Activated T-helper 1 cell treated with anti-CD3 and anti-CD28 coated beads, Interleukin-12 subunit alpha, Interleukin-12 subunit beta, Interleukin-2, Interleukin-4 antibody, amounts not matched to agents 30 ng/mL and 10 ng/mL and 1 ng/mL, durations not matched to agents 14 hours and 24 hours and 36 hours (primary cell): ENCODE measurements around the gene RPS6KB1. TPM values are rescaled to one million over a fixed set of nuclear protein-coding genes. Genes with fewer than 3 reads are reported as not detected.
"Not testable (repeated sequence)": the region's sequence is repeated elsewhere in the genome, so short reads cannot be mapped to it uniquely, and the experiment has no call there.

Experiments used
- DNase-seq: peaks from one replicate; pipeline ENCODE4 v3.0.0; 2021; ENCODE audit warnings: low spot score
- H3K27ac Mint-ChIP-seq: one replicate; pipeline ENCODE4 v1.8.0; 2021; ENCODE audit warnings: mild to moderate bottlenecking, mixed read lengths
- H3K27me3 Mint-ChIP-seq: one replicate; pipeline ENCODE4 v1.8.0; 2022; ENCODE audit warnings: mild to moderate bottlenecking, moderate library complexity, mixed read lengths; ENCODE audit not compliant: insufficient read depth
- H3K36me3 Mint-ChIP-seq: one replicate; pipeline ENCODE4 v1.8.0; 2021; ENCODE audit warnings: low read depth, mixed read lengths
- H3K4me1 Mint-ChIP-seq: one replicate; pipeline ENCODE4 v1.8.0; 2021; ENCODE audit warnings: low read depth, mixed read lengths
- H3K4me3 Mint-ChIP-seq: one replicate; pipeline ENCODE4 v1.8.0; 2021; ENCODE audit warnings: mild to moderate bottlenecking, moderate library complexity, mixed read lengths
- H3K9me3 Mint-ChIP-seq: one replicate; pipeline ENCODE4 v1.8.0; 2021; ENCODE audit warnings: mixed read lengths
- intact Hi-C: fragments of 100-400 bp; cut with micrococcal nuclease; formaldehyde crosslinking; loops from one replicate; pipeline ENCODE4 v1.15.1; 2024
- total RNA-seq: library from RNA; stranded (reverse); gene quantifications from 2 replicates; pipeline ENCODE4 v1.2.3, GENCODE V29; 2022

Gene RPS6KB1
- total RNA-seq, 1 donor from 2014 or later: 67.6 TPM

GRCh38 chr17:59853919-59854729 is 38.8 kb upstream of the RPS6KB1 start:
- H3K27me3 Mint-ChIP-seq, DNase-seq, H3K4me3 Mint-ChIP-seq, H3K9me3 Mint-ChIP-seq, H3K36me3 Mint-ChIP-seq: not testable (repeated sequence)
- peak overlapping the region; percentile 50 for H3K27ac Mint-ChIP-seq
- H3K4me1 Mint-ChIP-seq: peaks cover 52% of the 10 kb centered on the region
- intact Hi-C loops: loop anchor here (2.0 kb wide), 1 partner anchor 147 kb away; the partner anchor contains the start of genes PTRH2 and VMP1

GRCh38 chr17:59856859-59857794 is 35.8 kb upstream of the RPS6KB1 start:
- H3K27ac Mint-ChIP-seq: peak overlapping the region; percentile 9

GRCh38 chr17:59858167-59858816 is 34.6 kb upstream of the RPS6KB1 start:
- Mint-ChIP-seq H3K4me3 (no peak overlapping the region), H3K36me3 (peaks cover 14% of the 10 kb centered on the region), H3K27ac (no peak overlapping the region), H3K27me3 (no peaks in the 10 kb centered on the region), H3K9me3 (no peaks in the 10 kb centered on the region), H3K4me1 (peaks cover 32% of the 10 kb centered on the region)
- DNase-seq: no peak
- intact Hi-C loops: no loop called here

More at GRCh38 chr17:59856859-59857794, 35.8 kb upstream of the RPS6KB1 start:
- Mint-ChIP-seq H3K36me3 (peaks cover 12% of the 10 kb centered on the region), H3K4me3 (no peak overlapping the region), H3K27me3 (no peaks in the 10 kb centered on the region), H3K4me1 (peaks cover 44% of the 10 kb centered on the region), H3K9me3 (no peaks in the 10 kb centered on the region)
- DNase-seq: no peak
- intact Hi-C loops: no loop called here

- H3K27me3 Mint-ChIP-seq: no peaks in the 10 kb centered on the region
- intact Hi-C loops: loop anchor here (1.0 kb wide), 3 partner anchors 13 to 112 kb away; no protein-coding TSS in a partner anchor
- H3K9me3 Mint-ChIP-seq: no peaks in the 10 kb centered on the region
- peaks cover 17% of the 10 kb centered on the region for H3K36me3 Mint-ChIP-seq
- no peak overlapping the region for H3K4me3 Mint-ChIP-seq
- no peak overlapping the region for H3K27ac Mint-ChIP-seq
- H3K4me1 Mint-ChIP-seq: peaks cover 28% of the 10 kb centered on the region
- no peak for DNase-seq
Measured at GRCh38 chr17:59858932-59859331, 34.0 kb upstream of the RPS6KB1 start.

GRCh38 chr17:59859444-59860025 is 33.4 kb upstream of the RPS6KB1 start:
- peak overlapping the region; percentile 67 for H3K27ac Mint-ChIP-seq
- H3K27me3 Mint-ChIP-seq: no peaks in the 10 kb centered on the region
- no peak overlapping the region for H3K4me3 Mint-ChIP-seq
- peaks cover 17% of the 10 kb centered on the region for H3K36me3 Mint-ChIP-seq
- intact Hi-C loops: loop anchor here (1.0 kb wide), 3 partner anchors 13 to 112 kb away; no protein-coding TSS in a partner anchor
- H3K4me1 Mint-ChIP-seq: peaks cover 28% of the 10 kb centered on the region
- H3K9me3 Mint-ChIP-seq: no peaks in the 10 kb centered on the region
- no peak for DNase-seq

GRCh38 chr17:59863616-59864015 is 29.3 kb upstream of the RPS6KB1 start:
- Mint-ChIP-seq H3K4me3 (no peak overlapping the region), H3K36me3 (peaks cover 19% of the 10 kb centered on the region), H3K27me3 (no peaks in the 10 kb centered on the region), H3K27ac (no peak overlapping the region), H3K4me1 (peaks cover 10% of the 10 kb centered on the region), H3K9me3 (no peaks in the 10 kb centered on the region)
- no peak for DNase-seq
- intact Hi-C loops: no loop called here

GRCh38 chr17:59869941-59870218 is 23.0 kb upstream of the RPS6KB1 start:
- intact Hi-C loops: no loop called here
- Mint-ChIP-seq H3K4me1 (no peaks in the 10 kb centered on the region), H3K4me3 (no peak overlapping the region), H3K27me3 (no peaks in the 10 kb centered on the region), H3K9me3 (no peaks in the 10 kb centered on the region), H3K36me3 (peaks cover 15% of the 10 kb centered on the region), H3K27ac (no peak overlapping the region)
- no peak for DNase-seq

- Mint-ChIP-seq H3K9me3 (no peaks in the 10 kb centered on the region), H3K27me3 (no peaks in the 10 kb centered on the region), H3K36me3 (peaks cover 14% of the 10 kb centered on the region), H3K27ac (no peak overlapping the region), H3K4me3 (no peak overlapping the region), H3K4me1 (no peaks in the 10 kb centered on the region)
- intact Hi-C loops: no loop called here
- DNase-seq: no peak
Measured at GRCh38 chr17:59870482-59870881, 22.4 kb upstream of the RPS6KB1 start.

GRCh38 chr17:59872351-59872750 is 20.6 kb upstream of the RPS6KB1 start:
- H3K27ac Mint-ChIP-seq: no peak overlapping the region

GRCh38 chr17:59873414-59873813 is 19.5 kb upstream of the RPS6KB1 start:
- H3K4me1 Mint-ChIP-seq, H3K27me3 Mint-ChIP-seq, H3K9me3 Mint-ChIP-seq, H3K4me3 Mint-ChIP-seq, intact Hi-C loops, H3K27ac Mint-ChIP-seq, DNase-seq: not testable (repeated sequence)
- peaks cover 26% of the 10 kb centered on the region for H3K36me3 Mint-ChIP-seq

More at GRCh38 chr17:59872351-59872750, 20.6 kb upstream of the RPS6KB1 start:
- peaks cover 20% of the 10 kb centered on the region for H3K36me3 Mint-ChIP-seq
- intact Hi-C loops: no loop called here
- H3K4me3 Mint-ChIP-seq: no peak overlapping the region
- no peaks in the 10 kb centered on the region for H3K27me3 Mint-ChIP-seq
- no peaks in the 10 kb centered on the region for H3K9me3 Mint-ChIP-seq
- no peaks in the 10 kb centered on the region for H3K4me1 Mint-ChIP-seq
- DNase-seq: no peak

- Mint-ChIP-seq H3K4me3 (no peak overlapping the region), H3K4me1 (no peaks in the 10 kb centered on the region), H3K9me3 (no peaks in the 10 kb centered on the region), H3K36me3 (peaks cover 25% of the 10 kb centered on the region), H3K27me3 (no peaks in the 10 kb centered on the region), H3K27ac (no peak overlapping the region)
- intact Hi-C loops: no loop called here
- DNase-seq: no peak
Measured at GRCh38 chr17:59874376-59874775, 18.5 kb upstream of the RPS6KB1 start.

- intact Hi-C loops: no loop called here
- no peaks in the 10 kb centered on the region for H3K4me1 Mint-ChIP-seq
- no peak for DNase-seq
- H3K27ac Mint-ChIP-seq: no peak overlapping the region
- H3K36me3 Mint-ChIP-seq: peaks cover 28% of the 10 kb centered on the region
- no peak overlapping the region for H3K4me3 Mint-ChIP-seq
- H3K9me3 Mint-ChIP-seq: no peaks in the 10 kb centered on the region
- no peaks in the 10 kb centered on the region for H3K27me3 Mint-ChIP-seq
Measured at GRCh38 chr17:59876107-59876506, 16.8 kb upstream of the RPS6KB1 start.
